ENCODE data around the gene JPT2. TPM values are rescaled to one million over a fixed set of nuclear protein-coding genes. Genes with fewer than 3 reads are reported as not detected.
"Not testable (repeated sequence)": the region's sequence is repeated elsewhere in the genome, so short reads cannot be mapped to it uniquely, and the experiment has no call there.

Gene JPT2
- total and polyA plus RNA-seq, 5 experiments from 2014 or later, result 9.1 to 36.2 (median 10.3) TPM

DNA sequence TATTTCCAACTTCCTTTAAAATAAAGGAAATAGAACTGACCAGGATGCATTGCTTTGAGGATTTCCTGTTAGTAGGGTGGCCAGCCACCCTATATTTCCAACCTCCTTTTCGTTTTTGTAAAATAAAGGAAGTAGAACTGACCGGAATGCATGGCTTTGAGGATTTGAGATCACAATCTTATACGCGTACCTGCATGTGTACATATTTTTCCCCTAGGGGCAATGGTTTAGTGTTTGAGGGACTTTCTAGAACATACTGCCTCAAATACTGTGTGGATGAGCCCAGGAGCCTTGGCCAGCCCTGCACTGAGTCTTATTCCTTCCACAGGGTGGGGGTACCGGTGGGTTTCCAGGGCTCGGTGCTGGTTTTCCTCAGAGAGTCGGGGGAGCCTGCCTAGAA is 53.5 kb downstream of the JPT2 start:
- ATAC-seq, result no peak
- Mint-ChIP-seq H3K9me3 (no peaks in the 10 kb centered on the region), H3K36me3 (peaks cover 0 to 42% (median 5%) of the 10 kb centered on the region in 3 donors), H3K4me1 (peaks cover 4 to 11% (median 7%) of the 10 kb centered on the region in 4 donors), H3K4me3 (no peak overlapping the region), H3K27me3 (no peaks in the 10 kb centered on the region), H3K27ac (peak overlapping the region in 3 of 10 donors; percentile 3 to 27 (median 13))
- no peak for DNase-seq
- POLR2A ChIA-PET, result no interaction called here

DNA sequence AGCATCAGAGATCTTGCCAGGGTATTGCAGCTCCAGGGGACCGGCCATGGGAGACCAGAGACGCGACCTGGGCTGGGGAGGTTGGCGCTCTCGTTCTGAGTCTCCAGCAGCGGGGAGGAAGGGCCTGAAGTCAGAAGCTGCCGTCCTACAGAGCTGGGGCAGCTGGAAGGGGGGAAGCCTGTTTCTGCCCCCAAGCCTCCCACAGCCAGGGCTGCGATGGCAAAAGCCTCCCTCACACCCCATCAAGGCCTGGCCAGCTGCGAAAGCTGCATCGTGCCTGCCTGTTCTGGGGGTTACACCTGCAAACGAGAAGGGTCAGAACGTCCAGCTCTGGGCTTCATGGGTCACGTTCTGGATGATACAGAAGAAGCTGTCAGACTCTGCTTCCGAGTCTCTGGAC is 54.0 kb downstream of the JPT2 start:
- POLR2A ChIA-PET, result no interaction called here
- DNase-seq, result no peak
- ATAC-seq, result no peak
- H3K27me3 Mint-ChIP-seq, result no peaks in the 10 kb centered on the region
- H3K9me3 Mint-ChIP-seq, result no peaks in the 10 kb centered on the region
- H3K4me3 Mint-ChIP-seq, result no peak overlapping the region
- peaks cover 1 to 6% (median 2%) of the 10 kb centered on the region in 4 donors for H3K4me1 Mint-ChIP-seq
- H3K36me3 Mint-ChIP-seq, result peaks cover 0 to 42% (median 2%) of the 10 kb centered on the region in 3 donors
- peak overlapping the region in 3 of 10 donors; percentile 3 to 40 (median 27) for H3K27ac Mint-ChIP-seq

DNA sequence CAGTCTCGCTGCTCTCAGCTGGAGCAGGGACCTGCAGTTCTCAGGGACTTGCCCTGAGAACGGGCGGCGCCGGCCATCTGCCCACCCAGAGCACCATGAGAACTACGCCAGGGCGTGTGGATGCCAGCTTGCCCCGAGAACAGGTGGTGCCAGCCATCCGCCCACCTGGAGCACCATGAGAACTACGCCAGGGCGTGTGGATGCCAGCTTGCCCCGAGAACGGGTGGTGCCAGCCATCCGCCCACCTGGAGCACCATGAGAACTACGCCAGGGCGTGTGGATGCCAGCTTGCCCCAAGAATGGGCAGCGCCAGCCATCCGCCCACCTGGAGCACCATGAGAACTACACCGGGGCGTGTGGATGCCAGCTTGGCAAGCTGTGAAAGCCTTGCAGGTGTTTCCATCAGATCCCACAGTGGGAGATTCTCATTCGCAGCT is 54.5 kb downstream of the JPT2 start:
- H3K27ac Mint-ChIP-seq, result peak overlapping the region in 1 of 10 donors; percentile 51
- H3K4me1 Mint-ChIP-seq, H3K9me3 Mint-ChIP-seq, DNase-seq, H3K27me3 Mint-ChIP-seq, ATAC-seq, H3K4me3 Mint-ChIP-seq: not testable (repeated sequence)
- peaks cover 0 to 38% (median 2%) of the 10 kb centered on the region in 3 donors for H3K36me3 Mint-ChIP-seq
- POLR2A ChIA-PET, result interaction anchor here (0.6 to 0.8 kb wide), 2 partner anchors 11 to 1481 kb away, joined by 3 to 4 read pairs; no protein-coding TSS in a partner anchor

DNA sequence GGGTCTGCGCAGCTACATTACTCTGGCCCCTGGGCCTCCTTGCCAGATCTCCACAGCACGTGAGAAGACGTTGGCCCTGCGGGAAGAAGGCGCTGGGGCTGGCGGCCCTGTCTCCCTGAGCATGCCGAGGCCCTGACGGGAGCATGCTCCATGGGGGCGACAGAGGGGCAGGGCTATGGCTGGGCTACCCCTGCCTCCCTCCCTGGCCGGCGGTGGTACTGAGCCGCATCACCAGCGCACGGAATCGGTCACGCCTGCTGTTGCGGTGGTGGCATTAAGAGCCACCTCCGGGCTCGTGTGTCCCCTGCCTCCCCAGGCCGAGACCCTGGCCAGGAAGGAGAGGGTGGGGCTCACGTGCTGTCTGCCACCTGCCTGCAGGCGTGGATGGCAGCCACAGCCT is 56.0 kb downstream of the JPT2 start:
- Mint-ChIP-seq H3K9me3 (no peaks in the 10 kb centered on the region), H3K27me3 (no peaks in the 10 kb centered on the region), H3K4me3 (no peak overlapping the region), H3K36me3 (peaks cover 0 to 25% (median 0%) of the 10 kb centered on the region in 3 donors), H3K4me1 (peaks cover 0 to 3% (median 0%) of the 10 kb centered on the region in 4 donors), H3K27ac (no peak overlapping the region)
- DNase-seq (no peak), ATAC-seq (peak in 1 of 2 donors; percentile 10)
- POLR2A ChIA-PET, result interaction anchor here (1.2 kb wide), 1 partner anchor 9 kb away, joined by 3 read pairs; no protein-coding TSS in a partner anchor

DNA sequence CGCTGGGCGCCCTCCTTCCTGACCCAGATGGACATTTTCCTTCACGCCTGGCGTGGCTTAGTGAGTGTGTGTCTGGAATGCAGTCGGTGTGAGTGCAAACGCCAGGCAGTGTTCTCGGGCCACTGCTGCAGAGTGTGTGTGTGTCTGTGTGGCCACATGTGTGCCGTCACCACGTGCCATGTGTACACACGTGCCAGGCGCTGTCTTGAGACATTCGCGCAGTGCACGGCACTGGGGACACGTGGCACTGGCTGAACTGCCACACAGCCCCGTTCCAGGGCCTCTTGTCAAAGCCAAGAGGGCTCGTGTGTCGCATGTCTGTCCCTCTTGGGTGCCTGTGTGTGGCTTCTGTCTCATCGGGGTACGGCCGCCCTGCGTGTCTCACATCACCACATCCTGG is 56.7 kb downstream of the JPT2 start:
- peak overlapping the region in 1 of 10 donors; percentile 73 for H3K27ac Mint-ChIP-seq
- peaks cover 0 to 3% (median 0%) of the 10 kb centered on the region in 4 donors for H3K4me1 Mint-ChIP-seq
- ATAC-seq (no peak), DNase-seq (no peak)
- POLR2A ChIA-PET, result no interaction called here
- H3K27me3 Mint-ChIP-seq, result no peaks in the 10 kb centered on the region
- H3K36me3 Mint-ChIP-seq, result peaks cover 0 to 19% (median 0%) of the 10 kb centered on the region in 3 donors
- H3K4me3 Mint-ChIP-seq, result peak overlapping the region in 1 of 10 donors; percentile 6
- no peaks in the 10 kb centered on the region for H3K9me3 Mint-ChIP-seq

DNA sequence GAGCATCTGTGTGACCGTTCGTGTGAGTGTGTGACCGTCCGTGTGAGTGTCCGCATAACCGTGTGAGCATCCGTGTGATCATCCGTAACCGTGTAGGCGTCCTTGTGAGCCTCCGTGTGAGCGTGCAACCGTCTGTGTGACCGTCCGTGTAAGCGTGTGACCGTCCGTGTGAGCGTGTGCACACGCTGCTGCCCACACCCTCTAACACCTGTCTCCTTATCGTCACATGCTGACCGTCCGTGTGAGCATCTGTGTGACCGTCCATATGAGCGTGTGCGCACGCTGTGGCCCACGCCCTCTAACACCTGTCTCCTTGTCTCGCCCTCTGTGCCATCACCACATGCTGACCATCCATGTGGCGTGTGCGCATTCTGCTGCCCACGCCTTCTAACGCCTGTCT is 62.2 kb downstream of the JPT2 start:
- no peak for DNase-seq
- POLR2A ChIA-PET, result interaction anchor here (0.6 kb wide), 1 partner anchor 162 kb away, joined by 3 read pairs; no protein-coding TSS in a partner anchor

DNA sequence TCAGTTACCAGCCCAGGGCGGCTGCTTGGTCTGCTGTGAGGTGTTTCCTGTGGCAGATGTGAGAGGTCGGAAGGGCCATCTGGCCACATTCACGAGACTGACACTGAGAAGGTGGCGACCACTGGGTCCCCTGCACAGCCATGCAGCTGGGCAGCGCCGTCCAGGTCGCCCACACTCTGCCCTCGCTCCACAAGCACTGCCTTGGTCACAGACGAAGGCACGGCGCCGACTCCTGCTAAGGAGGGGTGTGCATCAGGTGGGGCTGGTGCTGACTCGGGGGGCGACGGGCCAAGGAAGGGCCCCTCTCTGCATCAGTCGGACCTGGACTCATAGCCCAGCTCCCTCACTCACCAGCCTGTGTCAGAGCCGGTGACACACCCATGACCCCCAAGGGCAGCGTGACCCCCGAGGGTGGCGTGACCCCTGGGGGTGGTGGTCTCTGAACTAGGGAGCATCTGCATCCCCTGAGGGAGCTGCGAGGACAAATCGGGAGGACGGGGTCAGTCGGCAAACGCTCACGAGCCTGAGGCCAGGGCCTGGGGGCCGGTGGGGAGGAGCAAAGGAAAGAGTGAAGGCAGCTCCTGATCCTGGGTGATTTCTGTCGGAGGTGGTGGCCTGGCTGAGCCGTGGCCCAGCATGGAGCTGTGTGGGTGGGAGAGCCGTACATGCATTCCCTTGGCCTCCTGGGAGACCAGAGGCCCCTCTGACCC is 62.9 kb downstream of the JPT2 start:
- DNase-seq, result no peak
- no peaks in the 10 kb centered on the region for H3K27me3 Mint-ChIP-seq

More for the DNA sequence above, 62.2 kb downstream of the JPT2 start:
- no peak for ATAC-seq
- peaks cover 0 to 2% (median 0%) of the 10 kb centered on the region in 4 donors for H3K4me1 Mint-ChIP-seq
- H3K36me3 Mint-ChIP-seq, result peaks cover 0 to 11% (median 0%) of the 10 kb centered on the region in 3 donors
- H3K9me3 Mint-ChIP-seq, result no peaks in the 10 kb centered on the region
- no peak overlapping the region for H3K4me3 Mint-ChIP-seq
- H3K27me3 Mint-ChIP-seq, result no peaks in the 10 kb centered on the region
- no peak overlapping the region for H3K27ac Mint-ChIP-seq

DNA sequence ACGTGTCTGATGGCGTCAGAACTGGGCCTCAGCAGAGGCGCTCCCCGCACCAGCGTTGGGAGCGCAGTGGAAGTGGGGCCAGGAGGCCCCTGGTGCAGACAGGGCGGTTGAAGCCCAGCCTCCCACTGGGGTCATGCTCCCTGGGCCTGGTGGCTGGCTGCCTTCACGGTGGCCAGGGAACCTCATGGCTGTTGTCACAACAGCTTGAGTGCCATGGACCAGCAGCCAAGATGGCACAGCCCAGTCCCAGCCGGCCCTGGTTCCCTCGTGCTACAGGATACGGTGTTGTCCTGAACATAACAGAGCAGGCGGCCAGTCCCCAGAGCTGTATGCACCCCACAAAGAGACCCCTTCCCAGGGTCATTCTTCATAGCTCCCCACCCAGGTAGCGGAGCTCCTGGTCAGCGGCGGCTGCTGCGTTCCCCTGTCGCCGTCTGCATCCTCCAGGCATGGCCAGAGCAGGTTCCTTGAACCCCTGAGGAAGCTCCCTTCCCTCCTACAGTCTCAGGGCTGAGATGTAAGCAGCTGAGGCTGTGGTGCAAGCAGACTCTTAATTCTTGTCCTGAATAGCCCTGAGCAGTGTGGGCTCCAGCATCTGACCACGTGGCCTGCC is 63.6 kb downstream of the JPT2 start:
- POLR2A ChIA-PET, result no interaction called here
- ATAC-seq (no peak), DNase-seq (no peak)
- peaks cover 0 to 14% (median 0%) of the 10 kb centered on the region in 3 donors for H3K36me3 Mint-ChIP-seq
- H3K4me1 Mint-ChIP-seq, result peaks cover 0 to 2% (median 0%) of the 10 kb centered on the region in 4 donors
- H3K4me3 Mint-ChIP-seq, result no peak overlapping the region
- H3K27ac Mint-ChIP-seq, result peak overlapping the region in 1 of 10 donors; percentile 82
- no peaks in the 10 kb centered on the region for H3K9me3 Mint-ChIP-seq
- no peaks in the 10 kb centered on the region for H3K27me3 Mint-ChIP-seq

More for the DNA sequence above, 62.9 kb downstream of the JPT2 start:
- H3K9me3 Mint-ChIP-seq, result no peaks in the 10 kb centered on the region
- peaks cover 0 to 11% (median 0%) of the 10 kb centered on the region in 3 donors for H3K36me3 Mint-ChIP-seq
- H3K4me1 Mint-ChIP-seq, result peaks cover 0 to 2% (median 0%) of the 10 kb centered on the region in 4 donors
- peak overlapping the region in 1 of 10 donors; percentile 40 for H3K27ac Mint-ChIP-seq
- ATAC-seq, result no peak
- no peak overlapping the region for H3K4me3 Mint-ChIP-seq
- POLR2A ChIA-PET, result no interaction called here

DNA sequence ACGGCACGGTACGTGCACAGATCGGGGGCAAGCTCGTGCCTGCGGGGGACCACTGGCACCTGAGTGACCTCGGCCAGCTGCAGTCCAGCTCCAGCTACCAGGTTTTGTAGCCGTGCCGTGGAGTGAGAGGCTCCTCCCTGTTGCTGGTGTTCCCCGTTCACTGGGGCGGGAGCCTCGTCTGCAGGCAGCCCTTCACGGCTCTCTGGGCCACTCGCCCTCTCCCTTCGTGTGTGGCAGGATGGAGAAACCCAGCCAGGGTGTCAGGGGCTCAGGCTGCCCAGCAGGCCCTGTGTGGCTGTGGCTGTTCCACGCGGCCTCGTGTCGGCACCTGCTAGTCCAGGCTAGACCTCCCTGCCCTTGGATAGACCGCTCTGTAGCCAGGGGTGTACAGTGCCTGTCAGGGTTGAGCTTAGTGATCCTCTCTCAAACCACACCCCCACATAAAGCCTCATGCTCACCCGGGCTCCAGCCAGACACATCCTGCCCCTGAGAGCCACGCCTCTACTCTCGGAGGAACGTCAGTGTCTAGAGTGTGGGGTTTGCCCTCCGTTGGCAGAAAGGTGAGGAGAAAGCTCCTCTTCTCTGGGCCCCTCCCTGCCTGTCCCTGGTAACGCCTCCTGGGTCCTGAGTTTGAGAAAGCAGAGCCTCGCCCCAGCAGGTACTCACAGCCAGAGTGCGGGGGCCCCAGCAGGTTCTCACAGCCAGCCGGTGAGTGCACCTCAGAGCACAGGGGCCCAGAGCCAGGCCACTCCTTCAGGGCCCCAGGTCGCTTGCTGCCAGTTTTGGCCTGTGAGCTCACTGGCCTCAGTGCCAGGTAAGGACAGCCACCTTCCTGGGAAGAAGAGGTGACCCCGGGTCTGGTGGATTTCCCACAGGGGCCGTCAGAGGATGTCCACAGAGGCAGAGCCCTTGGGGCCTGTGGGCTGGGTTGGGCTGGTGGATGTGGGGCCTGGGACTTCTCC is 65.6 kb downstream of the JPT2 start:
- Mint-ChIP-seq H3K27ac (peak overlapping the region in 2 of 10 donors; percentile 43 to 80), H3K36me3 (peaks cover 0 to 26% (median 2%) of the 10 kb centered on the region in 3 donors), H3K4me3 (no peak overlapping the region), H3K4me1 (peaks cover 0 to 2% (median 0%) of the 10 kb centered on the region in 4 donors), H3K9me3 (no peaks in the 10 kb centered on the region), H3K27me3 (no peaks in the 10 kb centered on the region)
- ATAC-seq, result no peak
- POLR2A ChIA-PET, result interaction anchor here (0.6 kb wide), 2 partner anchors 59 to 1379 kb away, joined by 4 to 5 read pairs; no protein-coding TSS in a partner anchor
- no peak for DNase-seq

DNA sequence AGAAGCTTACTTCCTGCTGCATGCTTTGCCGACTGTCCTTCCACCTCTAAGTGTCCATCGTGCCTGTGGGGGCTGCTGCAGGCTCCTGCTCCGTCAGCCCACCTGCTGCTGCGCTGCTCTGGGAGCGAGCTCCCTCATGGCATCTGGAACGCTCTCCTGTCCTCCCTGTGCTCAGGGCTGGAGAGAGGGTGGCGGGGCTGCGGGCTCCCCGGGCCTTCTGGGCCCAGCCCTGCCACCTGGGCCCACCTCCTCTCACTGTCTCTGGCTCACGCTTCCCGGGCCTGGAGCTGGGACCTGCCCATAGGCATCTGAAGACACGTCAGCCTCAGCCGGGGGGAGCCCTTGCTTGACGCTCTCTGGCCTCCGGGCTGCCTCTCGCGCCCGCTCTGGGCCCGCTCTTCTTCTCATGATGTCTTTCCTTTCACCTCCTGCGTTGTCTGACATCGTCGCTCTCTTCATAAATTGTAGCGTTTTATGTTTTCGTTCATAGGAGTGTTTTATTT is 66.3 kb downstream of the JPT2 start:
- Mint-ChIP-seq H3K4me3 (peak overlapping the region in 1 of 10 donors; percentile 2), H3K27me3 (no peaks in the 10 kb centered on the region), H3K4me1 (peaks cover 0 to 2% (median 0%) of the 10 kb centered on the region in 4 donors), H3K36me3 (peaks cover 0 to 34% (median 2%) of the 10 kb centered on the region in 3 donors), H3K27ac (peak overlapping the region in 2 of 10 donors; percentile 80), H3K9me3 (no peaks in the 10 kb centered on the region)
- DNase-seq, result no peak
- POLR2A ChIA-PET, result interaction anchor here (0.6 to 0.8 kb wide), 2 partner anchors 58 to 305 kb away, joined by 3 to 5 read pairs; no protein-coding TSS in a partner anchor
- ATAC-seq, result no peak

DNA sequence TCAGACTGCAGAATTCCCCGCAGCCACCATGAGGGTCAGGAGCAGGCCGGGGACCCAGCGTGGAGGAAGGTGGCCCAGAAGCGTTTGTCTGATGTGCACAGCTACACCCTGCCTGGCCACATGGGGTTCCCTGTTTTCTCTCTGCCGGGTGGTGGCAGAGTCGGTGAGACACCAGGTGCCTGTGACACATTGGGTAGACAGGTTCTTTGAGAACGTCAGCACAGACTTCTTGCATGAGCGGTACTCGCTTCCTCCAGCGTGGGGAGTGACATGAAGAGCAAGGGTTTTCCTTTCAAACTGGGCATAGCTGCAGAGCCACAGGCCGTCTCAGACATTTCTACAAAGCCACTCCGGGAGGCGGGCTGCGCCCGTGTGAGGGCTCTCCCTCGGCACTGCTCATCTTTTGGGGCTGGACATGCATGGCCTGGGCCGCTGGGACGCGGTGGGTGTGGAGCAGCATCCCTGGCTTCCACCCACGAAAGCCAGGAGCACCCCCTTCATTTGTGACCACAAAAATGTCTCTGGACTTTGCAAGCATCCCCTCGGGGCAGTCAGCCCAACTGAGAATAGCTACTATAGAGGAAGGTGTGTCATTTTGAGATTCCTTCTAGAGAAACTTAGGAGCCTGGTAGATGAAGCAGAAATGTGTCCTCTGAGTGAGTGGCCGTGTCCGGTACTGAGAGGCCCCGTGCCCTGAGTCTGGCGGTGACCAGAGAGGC is 67.3 kb downstream of the JPT2 start:
- DNase-seq (no peak), ATAC-seq (no peak)
- Mint-ChIP-seq H3K27me3 (no peaks in the 10 kb centered on the region), H3K27ac (peak overlapping the region in 1 of 10 donors; percentile 80), H3K4me3 (no peak overlapping the region), H3K36me3 (peaks cover 0 to 40% (median 2%) of the 10 kb centered on the region in 3 donors), H3K4me1 (peaks cover 0 to 2% (median 0%) of the 10 kb centered on the region in 4 donors), H3K9me3 (no peaks in the 10 kb centered on the region)
- POLR2A ChIA-PET, result interaction anchor here (0.8 kb wide), 1 partner anchor 306 kb away, joined by 3 read pairs; no protein-coding TSS in a partner anchor

Measured in naive thymus-derived CD8-positive, alpha-beta T cell (primary cell).